ENCODE results near the gene TMEM8B. TPM values are rescaled to one million over a fixed set of nuclear protein-coding genes. Genes with fewer than 3 reads are reported as not detected.

The TMEM8B gene
- total and polyA plus RNA-seq, 2 donors (not counting 1 experiment from before 2014, with no cell fraction given) = 12.2 to 14.5 TPM

DNA sequence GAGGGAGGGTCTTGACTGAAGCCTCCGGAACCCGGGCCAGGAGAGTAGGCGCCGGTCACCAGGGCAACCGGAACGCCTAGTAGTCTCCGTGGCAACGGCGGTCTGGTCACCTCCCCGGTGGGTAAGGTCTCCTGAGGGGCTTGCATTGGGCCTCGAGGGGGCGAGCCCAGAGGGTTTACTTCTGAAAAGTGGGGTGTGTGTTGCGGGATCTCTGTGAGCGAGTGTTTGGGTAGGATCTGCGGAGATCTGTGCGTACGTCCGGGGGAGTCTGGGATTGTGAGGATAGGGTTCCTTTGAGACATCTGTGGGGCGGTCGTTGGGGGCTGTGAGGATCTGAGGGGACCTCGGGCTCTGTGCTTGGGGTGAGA, 328 bp upstream of the TMEM8B start, which contains the start of gene FAM221B:
Gene FAM221B, minus strand, starts transcription at position 17 of the 368 bp plus-strand sequence. CDS start 2,571 bp downstream, outside the sequence.
- ATAC-seq (ENCODE audit: low read depth) (peak; percentile 6), DNase-seq (no peak)

GRCh38 chr9:35829764-35830096, 702 bp downstream of the TMEM8B start:
- WGBS (ENCODE audit: insufficient coverage) = 100% methylated on average over 1 of the region's 2 CpGs
- ATAC-seq (ENCODE audit: low read depth) (no peak), DNase-seq (no peak)
- H3K27me3 Mint-ChIP-seq = no peaks in the 10 kb centered on the region
- H3K4me2 ChIP-seq (replicated peaks; ENCODE audit: low read depth, low read length, poor library complexity, severe bottlenecking) = peak overlapping the region; percentile 96
- H4K20me1 ChIP-seq (ENCODE audit: control insufficient read depth, insufficient read depth, low read length, poor library complexity, severe bottlenecking) = no peaks in the 10 kb centered on the region
- no peaks in the 10 kb centered on the region for H3K9me3 Mint-ChIP-seq (ENCODE audit: insufficient read depth)
- H3K9ac ChIP-seq (ENCODE audit: low read length) = peak overlapping the region; percentile 86
- TF ChIP-seq, protein P1, sequence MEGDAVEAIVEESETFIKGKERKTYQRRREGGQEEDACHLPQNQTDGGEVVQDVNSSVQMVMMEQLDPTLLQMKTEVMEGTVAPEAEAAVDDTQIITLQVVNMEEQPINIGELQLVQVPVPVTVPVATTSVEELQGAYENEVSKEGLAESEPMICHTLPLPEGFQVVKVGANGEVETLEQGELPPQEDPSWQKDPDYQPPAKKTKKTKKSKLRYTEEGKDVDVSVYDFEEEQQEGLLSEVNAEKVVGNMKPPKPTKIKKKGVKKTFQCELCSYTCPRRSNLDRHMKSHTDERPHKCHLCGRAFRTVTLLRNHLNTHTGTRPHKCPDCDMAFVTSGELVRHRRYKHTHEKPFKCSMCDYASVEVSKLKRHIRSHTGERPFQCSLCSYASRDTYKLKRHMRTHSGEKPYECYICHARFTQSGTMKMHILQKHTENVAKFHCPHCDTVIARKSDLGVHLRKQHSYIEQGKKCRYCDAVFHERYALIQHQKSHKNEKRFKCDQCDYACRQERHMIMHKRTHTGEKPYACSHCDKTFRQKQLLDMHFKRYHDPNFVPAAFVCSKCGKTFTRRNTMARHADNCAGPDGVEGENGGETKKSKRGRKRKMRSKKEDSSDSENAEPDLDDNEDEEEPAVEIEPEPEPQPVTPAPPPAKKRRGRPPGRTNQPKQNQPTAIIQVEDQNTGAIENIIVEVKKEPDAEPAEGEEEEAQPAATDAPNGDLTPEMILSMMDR (IDR thresholded peaks at IDR 0.05) = no peak
- TF ChIP-seq EZH2 (IDR thresholded peaks at IDR 0.05; ENCODE audit: borderline replicate concordance, insufficient read depth, low read depth, low read length, poor library complexity, severe bottlenecking) = no peak
- H3K4me1 ChIP-seq (ENCODE audit: control insufficient read depth in 2 of 2, insufficient read depth in 2 of 2, low read length in 2 of 2) = peaks cover 29 to 40% of the 10 kb centered on the region in 2 donors
- intact Hi-C loops (cut with micrococcal nuclease) = loop anchor here (1.0 to 5.0 kb wide), 5 partner anchors 14 to 712 kb away; partner anchors contain the start of genes ATOSB, CCDC107, HINT2 and RMRP
- H3K27me3 ChIP-seq (replicated peaks in 1 of 4; ENCODE audit: control extremely low read depth in 1 of 4, control insufficient read depth in 3 of 4, insufficient read depth in 4 of 4, low read length in 3 of 4) = no peaks in the 10 kb centered on the region
- H3K4me1 Mint-ChIP-seq = peaks cover 49% of the 10 kb centered on the region
- peak overlapping the region; percentile 99 for H2AFZ ChIP-seq (ENCODE audit: insufficient read depth, low read depth, low read length, poor library complexity, severe bottlenecking)
- no peaks in the 10 kb centered on the region for H3K9me3 ChIP-seq (ENCODE audit: control extremely low read depth in 1 of 3, control insufficient read depth in 2 of 3, insufficient read depth in 1 of 3, low read length in 2 of 3)
- H3K27ac Mint-ChIP-seq = peak overlapping the region; percentile 89
- ChIA-PET CTCF (interaction anchor here (1.6 to 5.5 kb wide), 2 partner anchors 15 to 17 kb away, joined by 4 to 58 read pairs; partner anchors contain the start of genes HINT2 and SPAG8), POLR2A (no interaction called here)
- H3K4me3 Mint-ChIP-seq = peak overlapping the region; percentile 92
- no peaks in the 10 kb centered on the region for H3K36me3 ChIP-seq (replicated peaks in 1 of 2; ENCODE audit: control extremely low read depth in 1 of 2, control insufficient read depth in 1 of 2, extremely low read depth in 1 of 2, insufficient read depth in 2 of 2, low read length in 1 of 2)
- peaks cover 6% of the 10 kb centered on the region for H3K79me2 ChIP-seq (ENCODE audit: control insufficient read depth, insufficient read depth, low read length)
- peak overlapping the region; percentile 60 to 78 for H3K27ac ChIP-seq (ENCODE audit: low read length in 2 of 2)
- peak overlapping the region in 4 of 5 experiments; percentile 76 to 80 (median 78) for H3K4me3 ChIP-seq (ENCODE audit: control extremely low read depth in 1 of 5, extremely low read depth in 1 of 5, insufficient read depth in 1 of 5, low read depth in 2 of 5, low read length in 4 of 5)

More for the DNA sequence above, 328 bp upstream of the TMEM8B start, which contains the start of gene FAM221B:
- Mint-ChIP-seq H3K4me3 (peak within 1 kb of the TSS; percentile 96), H3K4me1 (peaks cover 39% of the 10 kb centered on the region), H3K9me3 (ENCODE audit: insufficient read depth) (no peaks in the 10 kb centered on the region), H3K27me3 (no peaks in the 10 kb centered on the region), H3K27ac (peak within 1 kb of the TSS; percentile 89)
- H4K20me1 ChIP-seq (ENCODE audit: control insufficient read depth, insufficient read depth, low read length, poor library complexity, severe bottlenecking) = no peaks in the 10 kb centered on the region
- H3K27me3 ChIP-seq (replicated peaks in 1 of 4; ENCODE audit: control extremely low read depth in 1 of 4, control insufficient read depth in 3 of 4, insufficient read depth in 4 of 4, low read length in 3 of 4) = no peaks in the 10 kb centered on the region
- peak within 1 kb of the TSS; percentile 86 for H3K9ac ChIP-seq (ENCODE audit: low read length)
- TF ChIP-seq EZH2 (IDR thresholded peaks at IDR 0.05; ENCODE audit: borderline replicate concordance, insufficient read depth, low read depth, low read length, poor library complexity, severe bottlenecking) = no peak
- TF ChIP-seq, protein P1 (IDR thresholded peaks at IDR 0.05) = no peak
- intact Hi-C loops (cut with micrococcal nuclease) = loop anchor here (1.0 to 5.0 kb wide), 5 partner anchors 13 to 711 kb away; partner anchors contain the start of genes ATOSB, CCDC107, HINT2 and RMRP
- H3K36me3 ChIP-seq (replicated peaks in 1 of 2; ENCODE audit: control extremely low read depth in 1 of 2, control insufficient read depth in 1 of 2, extremely low read depth in 1 of 2, insufficient read depth in 2 of 2, low read length in 1 of 2) = no peaks in the 10 kb centered on the region
- ChIA-PET CTCF (interaction anchor here (0.6 to 6.0 kb wide), 9 partner anchors 8 to 218 kb away, joined by 3 to 141 read pairs (median 4); partner anchors contain the start of genes HINT2 and SPAG8), POLR2A (interaction anchor here (0.9 to 1.1 kb wide), 3 partner anchors 17 to 80 kb away, joined by 3 read pairs; partner anchors contain the start of gene SPAG8)
- no peaks in the 10 kb centered on the region for H3K9me3 ChIP-seq (ENCODE audit: control extremely low read depth in 1 of 3, control insufficient read depth in 2 of 3, insufficient read depth in 1 of 3, low read length in 2 of 3)
- H3K4me1 ChIP-seq (ENCODE audit: control insufficient read depth in 2 of 2, insufficient read depth in 2 of 2, low read length in 2 of 2) = peaks cover 19 to 30% of the 10 kb centered on the region in 2 donors
- peak within 1 kb of the TSS; percentile 99 for H2AFZ ChIP-seq (ENCODE audit: insufficient read depth, low read depth, low read length, poor library complexity, severe bottlenecking)
- 3% methylated on average over 21 of the region's 21 CpGs for WGBS (ENCODE audit: insufficient coverage)
- H3K4me3 ChIP-seq (ENCODE audit: control extremely low read depth in 1 of 5, extremely low read depth in 1 of 5, insufficient read depth in 1 of 5, low read depth in 2 of 5, low read length in 4 of 5) = peak within 1 kb of the TSS; percentile 32 to 80 (median 78)
- H3K27ac ChIP-seq (ENCODE audit: low read length in 2 of 2) = peak within 1 kb of the TSS; percentile 60 to 78
- peaks cover 6% of the 10 kb centered on the region for H3K79me2 ChIP-seq (ENCODE audit: control insufficient read depth, insufficient read depth, low read length)
- peak within 1 kb of the TSS; percentile 96 for H3K4me2 ChIP-seq (replicated peaks; ENCODE audit: low read depth, low read length, poor library complexity, severe bottlenecking)
